HG03469 (cell line): ENCODE results near the gene CDH23.

Experiments used
- ATAC-seq: cut with Tn5 transposase; IDR thresholded peaks from one replicate; pipeline ENCODE4 v1.9.1; 2021; ENCODE audit warnings: mild to moderate bottlenecking, moderate library complexity, moderate number of reproducible peaks; ENCODE audit not compliant: unreplicated experiment

CDH23 gene

DNA sequence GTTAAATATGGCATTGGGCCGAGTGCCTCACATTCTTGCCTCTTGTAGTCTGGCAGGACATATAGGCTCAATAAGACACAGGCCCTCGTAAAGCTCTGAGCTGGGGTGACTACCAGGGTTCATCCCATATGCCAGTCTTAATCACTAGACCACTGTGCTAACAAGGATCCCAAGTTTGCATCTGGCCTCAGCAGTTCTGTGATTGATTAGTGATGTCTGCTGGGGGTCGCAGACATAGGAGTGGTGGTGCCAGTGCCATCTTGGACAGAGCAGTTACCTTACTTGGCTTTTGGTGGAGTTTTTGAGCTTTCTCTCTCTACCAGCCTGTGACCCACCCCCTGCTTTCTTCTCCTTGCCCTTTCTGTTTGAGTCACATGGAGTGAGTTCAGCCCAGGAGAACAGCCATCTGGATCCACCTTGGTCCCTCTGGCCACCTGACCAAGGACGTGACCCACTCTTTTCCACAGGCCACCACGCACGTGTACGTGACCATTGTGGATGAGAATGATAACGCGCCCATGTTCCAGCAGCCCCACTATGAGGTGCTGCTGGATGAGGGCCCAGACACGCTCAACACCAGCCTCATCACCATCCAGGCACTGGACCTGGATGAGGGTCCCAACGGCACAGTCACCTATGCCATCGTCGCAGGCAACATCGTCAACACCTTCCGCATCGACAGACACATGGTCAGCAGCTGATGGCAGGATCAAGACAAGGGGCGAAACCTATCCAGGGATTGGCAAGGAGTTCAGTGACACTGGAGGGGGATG is 380.7 kb downstream of the CDH23 start:
- ATAC-seq = no peak

DNA sequence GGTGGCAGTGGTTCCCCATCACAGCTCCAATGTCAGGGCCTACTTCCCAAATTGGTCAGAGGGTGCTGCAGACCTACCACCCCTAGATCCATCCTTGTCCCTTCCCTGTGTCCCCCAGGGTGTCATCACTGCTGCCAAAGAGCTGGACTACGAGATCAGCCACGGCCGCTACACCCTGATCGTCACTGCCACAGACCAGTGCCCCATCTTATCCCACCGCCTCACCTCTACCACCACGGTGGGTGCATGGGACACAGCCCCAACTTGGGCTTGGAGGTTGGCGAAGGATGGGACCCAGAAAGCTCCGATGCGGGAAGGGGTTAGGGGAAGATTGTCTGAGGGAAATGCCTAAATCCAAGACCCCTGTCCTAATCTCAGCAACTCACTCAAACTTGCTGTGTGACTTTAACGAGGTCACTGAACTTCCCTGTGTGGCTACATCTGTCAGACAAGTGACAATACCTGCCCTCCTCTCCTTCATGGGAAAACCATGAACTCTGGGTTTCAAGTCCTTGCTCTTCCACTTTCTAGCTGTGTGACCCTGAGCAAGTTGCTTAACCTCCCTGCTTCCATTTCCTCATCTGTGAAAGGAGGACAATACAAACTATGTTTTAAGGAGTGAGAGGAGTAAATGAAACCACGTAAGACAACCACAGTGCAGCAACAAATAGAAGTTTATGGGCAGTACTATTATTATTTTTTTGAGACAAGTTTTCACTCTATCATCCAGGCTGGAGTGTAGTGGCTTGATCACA is 381.5 kb downstream of the CDH23 start:
- ATAC-seq = no peak

DNA sequence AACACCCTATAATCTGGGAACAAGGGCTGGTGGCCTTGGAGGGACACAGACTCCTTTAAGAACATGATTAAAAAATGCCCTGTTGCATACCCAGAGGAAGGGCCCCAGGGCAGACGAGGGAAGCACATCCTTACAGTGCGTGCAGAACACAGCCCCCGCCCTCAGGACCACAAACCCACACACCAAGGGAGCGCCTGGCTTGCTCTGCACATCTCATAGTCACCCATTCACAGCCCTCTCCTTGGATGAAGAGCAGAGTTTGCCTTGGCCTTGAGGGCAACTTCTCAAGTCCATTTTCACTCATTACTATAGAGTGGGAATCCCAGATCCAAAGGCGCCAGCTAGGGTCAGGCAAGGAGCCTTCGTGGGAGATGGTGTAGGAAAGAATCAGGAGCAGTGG is 382.9 kb downstream of the CDH23 start:
- no peak for ATAC-seq

DNA sequence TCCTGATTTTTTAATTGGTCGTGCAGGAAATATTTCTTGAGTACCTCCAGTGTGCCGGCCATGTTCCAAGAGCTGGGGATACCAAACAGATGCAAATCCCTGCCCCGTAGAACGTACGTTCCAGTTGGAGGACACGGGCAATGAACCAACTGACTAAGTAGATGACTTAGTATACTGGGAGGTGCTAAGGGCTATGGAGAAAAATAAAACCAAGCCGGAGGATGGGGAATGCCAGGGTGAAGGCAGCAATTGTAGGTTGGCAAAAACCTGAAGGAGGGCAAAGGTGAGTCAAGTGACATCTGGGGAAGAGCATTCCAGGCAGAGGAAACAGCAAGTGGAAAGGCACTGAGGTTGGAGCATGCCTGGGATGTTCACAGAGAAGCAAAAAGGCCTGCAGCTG is 383.4 kb downstream of the CDH23 start:
- ATAC-seq = no peak

DNA sequence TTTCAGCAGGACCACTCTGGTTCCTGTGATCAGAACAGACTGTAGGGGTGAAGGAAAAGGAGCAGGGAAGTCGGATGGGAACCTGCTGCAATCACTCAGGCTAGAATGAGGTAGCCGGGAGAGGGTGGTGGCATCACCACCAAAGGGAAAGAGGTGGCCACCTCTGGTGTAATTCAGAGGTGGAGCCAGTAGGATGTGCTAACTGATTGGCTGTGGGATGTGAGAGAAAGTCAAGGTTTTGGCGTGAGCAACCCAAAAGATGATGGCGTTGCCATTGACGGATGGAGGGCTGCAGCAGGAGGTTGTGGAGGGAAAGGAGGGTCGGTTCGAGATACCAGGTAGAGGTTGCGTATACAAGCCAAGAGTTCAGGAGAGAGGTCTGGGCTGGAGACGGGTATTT is 384.0 kb downstream of the CDH23 start:
- ATAC-seq = no peak

DNA sequence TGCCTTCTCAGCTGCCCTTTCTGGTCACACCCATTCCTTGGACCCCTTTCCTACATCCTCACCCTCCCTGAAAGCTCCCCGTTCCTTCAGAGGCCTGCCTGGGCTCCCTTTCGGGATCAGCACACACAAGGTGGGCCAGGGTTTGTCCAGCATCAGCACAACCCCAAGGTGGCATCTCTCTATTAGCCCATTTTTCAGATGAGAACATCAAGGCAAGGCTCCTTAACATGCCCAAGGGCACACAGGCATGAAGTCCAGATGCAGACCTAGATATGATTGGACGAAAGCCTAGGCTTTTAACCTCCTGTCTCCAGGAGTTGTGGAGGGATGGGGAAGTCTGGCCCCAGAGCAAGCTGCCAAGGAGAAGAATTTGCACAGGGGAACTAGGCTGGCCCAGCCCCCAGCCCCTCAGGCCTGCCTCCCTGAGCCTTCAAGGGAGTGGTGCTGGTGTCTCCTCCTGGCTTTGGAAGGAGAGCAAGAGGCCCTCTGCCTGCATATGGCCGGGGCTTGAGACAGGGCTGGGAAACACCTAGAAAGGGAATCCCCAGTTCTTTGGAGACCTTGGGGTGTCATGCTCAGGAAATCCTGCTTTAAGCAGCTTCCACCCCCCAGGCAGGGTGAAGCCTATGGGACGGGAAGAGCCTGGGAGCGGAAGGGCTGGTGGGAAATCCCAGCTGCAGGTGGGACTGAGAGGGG is 385.6 kb downstream of the CDH23 start:
- no peak for ATAC-seq

DNA sequence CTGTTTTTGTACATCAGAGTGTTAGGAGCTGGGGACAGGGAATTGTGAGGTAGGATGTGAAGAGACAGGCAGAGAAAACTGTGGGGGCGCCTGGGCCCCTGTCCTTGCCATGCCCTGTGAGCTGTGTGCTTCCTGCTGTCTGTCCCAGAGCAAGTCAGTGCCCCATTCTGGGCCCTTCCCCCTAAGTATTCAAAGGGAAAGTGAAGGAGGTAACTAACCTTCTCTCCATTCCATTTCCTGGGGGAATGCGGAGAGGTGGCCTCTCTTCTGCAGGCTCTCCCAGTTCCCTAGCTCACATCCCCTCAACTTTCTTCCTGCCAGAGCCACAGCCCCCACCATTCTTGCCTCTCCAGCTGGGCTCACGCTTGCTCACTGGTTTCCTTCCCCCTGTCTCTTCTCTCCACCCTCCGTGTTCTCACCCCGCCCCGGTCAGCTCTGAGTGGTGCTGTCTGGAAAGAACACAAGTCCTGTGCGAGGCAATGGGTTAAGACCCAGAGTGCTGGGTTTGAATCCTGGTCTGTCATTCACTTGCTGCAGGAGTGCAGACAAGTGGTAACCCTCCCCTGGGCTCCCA is 386.3 kb downstream of the CDH23 start:
- no peak for ATAC-seq

DNA sequence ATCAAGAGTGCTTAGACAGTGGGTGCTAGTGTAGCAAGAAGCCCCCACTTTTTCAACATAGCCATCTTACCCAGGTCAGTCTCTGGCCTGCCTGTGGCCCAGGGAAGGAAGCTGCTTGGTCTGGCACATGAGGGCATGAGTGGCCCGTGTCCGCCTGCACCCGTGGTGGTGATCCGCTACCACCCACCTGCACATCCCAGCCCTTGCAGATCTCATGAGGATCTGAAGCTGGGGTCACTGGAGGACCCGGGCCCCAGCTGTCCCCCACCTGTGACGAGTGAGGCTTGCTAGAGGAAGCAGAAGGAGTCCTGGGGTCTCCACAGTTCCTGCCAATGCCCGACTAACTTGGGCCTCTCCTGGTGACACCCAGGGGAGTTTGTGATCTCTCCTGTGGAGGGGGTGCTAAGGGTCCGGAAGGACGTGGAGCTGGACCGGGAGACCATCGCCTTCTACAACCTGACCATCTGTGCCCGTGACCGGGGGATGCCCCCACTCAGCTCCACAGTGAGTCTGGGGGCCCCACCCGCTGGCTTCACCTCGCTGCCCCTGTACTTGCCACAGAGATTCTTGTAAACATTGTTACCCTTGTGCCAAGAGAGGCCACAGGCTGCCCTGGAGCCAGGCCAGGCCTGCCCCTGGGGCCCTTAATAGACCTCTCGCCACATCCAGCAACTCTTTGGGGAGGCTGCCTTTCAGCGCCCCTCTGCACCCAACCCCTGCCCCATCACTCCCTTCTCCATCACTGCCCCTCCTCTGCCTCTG is 387.4 kb downstream of the CDH23 start:
- ATAC-seq = no peak

DNA sequence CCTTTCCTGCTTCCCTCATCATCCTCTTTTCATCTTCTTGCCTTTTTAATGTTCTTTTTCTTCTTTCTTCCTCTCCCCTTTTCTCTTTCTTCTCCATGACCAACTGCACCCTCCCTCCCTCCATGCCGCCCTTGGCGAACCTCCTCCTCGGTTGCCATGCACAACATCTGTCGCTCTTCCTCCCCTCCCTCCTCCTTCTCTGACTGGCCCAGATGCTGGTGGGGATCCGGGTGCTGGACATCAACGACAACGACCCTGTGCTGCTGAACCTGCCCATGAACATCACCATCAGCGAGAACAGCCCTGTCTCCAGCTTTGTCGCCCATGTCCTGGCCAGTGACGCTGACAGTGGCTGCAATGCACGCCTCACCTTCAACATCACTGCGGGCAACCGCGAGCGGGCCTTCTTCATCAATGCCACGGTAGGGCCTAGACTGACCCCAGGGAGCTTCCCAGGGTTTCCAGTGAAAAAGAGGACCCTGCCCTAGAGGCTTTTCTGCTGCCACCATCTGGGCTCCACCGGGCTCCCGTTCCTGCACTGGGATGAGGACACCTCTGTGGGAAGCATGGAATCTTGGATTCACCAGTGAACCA is 388.1 kb downstream of the CDH23 start:
- ATAC-seq = no peak

DNA sequence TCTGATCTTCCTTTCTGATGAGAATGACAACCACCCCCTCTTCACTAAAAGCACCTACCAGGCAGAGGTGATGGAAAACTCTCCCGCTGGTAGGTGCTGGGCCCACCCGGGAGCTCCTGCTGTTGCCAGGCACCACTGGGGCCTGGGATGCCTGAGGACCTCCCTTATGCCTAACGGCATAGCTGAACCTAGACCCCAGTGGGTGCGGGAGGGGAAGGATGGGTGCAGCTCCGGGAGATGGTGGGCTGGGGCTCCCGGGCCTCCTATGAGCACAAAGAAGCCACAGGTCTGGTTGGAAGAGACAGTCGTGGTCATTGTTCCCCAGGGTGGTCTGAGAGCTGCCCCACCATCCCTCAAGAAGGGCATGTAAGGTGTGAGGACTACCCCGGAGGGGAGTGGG is 392.2 kb downstream of the CDH23 start:
- no peak for ATAC-seq

DNA sequence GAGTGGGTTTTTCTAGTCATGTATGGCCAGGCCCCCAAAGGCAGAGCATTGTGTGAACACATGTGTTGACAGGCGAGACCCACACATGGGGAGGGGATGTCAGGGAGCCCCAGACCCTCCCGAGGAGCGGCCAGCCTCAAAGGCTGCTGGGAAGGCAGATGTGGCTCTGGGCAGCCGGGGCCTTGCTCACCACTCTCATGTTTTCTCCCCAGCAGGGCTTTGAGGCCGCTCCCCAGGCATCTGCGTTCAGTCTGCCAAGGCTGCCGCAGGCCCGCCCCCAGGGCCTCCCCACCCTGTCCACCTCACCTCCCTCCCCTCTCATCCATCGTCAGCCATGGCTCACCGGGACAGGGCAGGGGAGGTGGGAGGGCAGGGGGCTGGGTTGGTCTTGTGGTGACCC is 393.2 kb downstream of the CDH23 start:
- no peak for ATAC-seq

DNA sequence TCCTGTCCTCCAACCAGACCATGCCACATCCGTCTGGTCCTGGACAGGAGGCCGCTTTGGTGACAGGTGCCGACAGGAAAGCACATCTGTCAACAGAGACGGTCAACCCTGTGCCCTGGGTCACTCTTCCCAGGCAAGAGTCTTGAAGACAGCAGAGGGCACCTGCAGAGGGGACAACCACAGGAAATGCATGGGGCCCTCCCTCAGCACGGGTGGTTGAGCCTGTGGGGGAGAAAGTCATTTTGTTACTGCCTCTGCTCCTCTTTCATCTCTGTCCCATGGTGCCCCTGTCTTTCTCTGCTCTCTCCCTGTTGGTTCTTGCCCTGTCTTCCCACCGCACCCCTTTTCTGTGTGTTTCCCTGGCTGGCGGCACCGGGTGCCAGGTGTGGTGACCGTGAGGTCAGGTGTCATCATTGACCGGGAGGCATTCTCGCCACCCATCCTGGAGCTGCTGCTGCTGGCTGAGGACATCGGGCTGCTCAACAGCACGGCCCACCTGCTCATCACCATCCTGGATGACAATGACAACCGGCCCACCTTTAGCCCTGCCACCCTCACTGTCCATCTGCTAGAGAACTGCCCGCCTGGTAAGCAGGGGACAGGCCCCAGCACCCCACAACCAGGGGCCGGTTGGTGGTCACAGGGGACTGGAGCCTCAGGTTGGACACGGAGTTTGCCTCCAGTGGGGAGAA is 394.2 kb downstream of the CDH23 start:
- ATAC-seq = no peak

DNA sequence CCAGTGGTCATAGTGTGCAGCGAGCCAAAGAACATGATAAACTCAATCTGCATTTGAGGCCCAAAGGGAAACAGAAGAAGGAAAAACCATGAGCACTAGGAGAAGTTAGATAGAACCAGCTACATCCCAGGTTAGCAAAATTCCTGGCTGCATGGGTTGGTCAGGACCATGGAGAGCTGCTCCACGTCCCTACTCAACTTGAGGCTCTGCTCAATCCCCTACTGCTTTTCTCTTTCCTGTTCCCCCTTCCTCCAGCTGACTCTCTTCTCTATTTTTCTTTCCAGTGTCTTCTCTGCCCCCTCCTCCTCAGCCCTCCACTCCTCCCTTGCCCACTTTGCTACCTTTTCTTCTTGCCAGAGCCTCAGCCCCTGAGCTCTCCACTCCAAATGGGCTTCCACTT is 398.5 kb downstream of the CDH23 start:
- no peak for ATAC-seq

DNA sequence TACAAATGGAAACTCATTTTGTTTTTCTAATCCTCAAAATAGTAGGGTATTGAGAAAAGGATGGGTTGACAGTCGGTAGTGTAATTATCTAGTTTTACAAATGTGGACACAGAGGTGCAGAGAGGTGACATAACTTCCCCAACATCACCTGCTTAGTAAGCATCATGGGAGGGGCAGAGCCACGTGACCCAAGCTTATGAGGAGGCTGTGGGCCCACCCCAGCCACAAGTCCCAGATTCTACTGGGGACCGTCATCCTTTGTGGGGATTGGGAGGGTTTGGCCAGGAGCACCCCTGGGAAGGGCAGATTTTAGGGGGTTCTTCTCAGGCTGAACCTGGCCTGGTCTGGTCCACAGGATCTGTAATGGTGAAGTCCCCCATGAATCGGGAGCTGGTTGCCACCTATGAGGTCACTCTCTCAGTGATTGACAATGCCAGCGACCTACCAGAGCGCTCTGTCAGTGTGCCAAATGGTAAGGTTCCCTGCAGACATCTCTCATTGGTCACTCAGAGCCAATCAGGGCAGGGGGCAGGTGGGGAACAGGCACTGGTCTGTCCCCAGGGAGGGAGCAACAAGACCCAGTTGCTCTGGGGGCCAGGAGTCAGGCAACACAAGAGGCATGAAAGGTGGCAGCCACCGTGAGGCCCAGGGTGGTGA is 400.2 kb downstream of the CDH23 start:
- ATAC-seq = no peak

DNA sequence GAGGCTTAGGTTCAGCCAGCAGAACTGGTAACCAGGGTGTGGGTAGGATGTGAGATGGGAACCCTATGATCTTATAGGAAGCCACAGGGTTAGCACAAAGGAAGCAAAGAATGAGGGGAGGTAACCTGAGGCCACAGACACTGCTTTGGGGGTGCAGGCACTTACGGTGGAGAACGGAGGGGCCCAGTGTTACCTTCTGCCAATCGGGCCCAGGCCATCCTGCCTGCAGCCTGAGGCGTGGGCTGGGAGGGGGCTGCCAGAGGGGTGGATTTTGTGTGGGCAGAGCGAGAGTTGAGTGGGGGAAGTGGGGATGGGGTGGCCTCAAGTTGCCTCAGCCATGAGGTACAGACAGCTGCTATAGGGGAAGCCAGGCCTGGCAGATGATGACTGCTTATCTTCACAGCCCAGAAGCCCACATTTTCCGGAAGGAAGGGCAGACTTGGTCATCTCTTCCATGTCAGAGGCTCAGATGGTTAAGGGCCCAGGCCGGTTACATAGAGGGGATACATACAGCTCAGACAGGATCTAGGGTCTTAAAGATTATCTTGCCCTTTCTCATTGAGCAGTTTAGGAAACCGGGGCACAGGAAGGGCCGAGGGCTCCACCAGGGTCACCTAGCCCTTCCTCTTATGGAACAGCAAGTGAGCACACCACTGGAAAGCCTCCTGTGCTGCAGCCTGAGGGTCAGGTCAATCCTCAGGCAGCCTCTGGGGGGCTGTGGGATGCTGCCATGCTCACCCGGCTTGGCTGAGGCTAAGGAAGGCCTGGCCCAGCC is 401.0 kb downstream of the CDH23 start:
- ATAC-seq = no peak

DNA sequence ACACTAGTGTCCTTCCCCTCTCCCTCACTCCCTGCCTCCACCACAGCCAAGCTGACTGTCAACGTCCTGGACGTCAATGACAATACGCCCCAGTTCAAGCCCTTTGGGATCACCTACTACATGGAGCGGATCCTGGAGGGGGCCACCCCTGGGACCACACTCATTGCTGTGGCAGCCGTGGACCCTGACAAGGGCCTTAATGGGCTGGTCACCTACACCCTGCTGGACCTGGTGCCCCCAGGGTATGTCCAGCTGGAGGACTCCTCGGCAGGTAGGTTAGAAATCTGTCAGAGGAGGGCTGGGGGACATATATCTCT is 401.5 kb downstream of the CDH23 start:
- ATAC-seq = no peak

DNA sequence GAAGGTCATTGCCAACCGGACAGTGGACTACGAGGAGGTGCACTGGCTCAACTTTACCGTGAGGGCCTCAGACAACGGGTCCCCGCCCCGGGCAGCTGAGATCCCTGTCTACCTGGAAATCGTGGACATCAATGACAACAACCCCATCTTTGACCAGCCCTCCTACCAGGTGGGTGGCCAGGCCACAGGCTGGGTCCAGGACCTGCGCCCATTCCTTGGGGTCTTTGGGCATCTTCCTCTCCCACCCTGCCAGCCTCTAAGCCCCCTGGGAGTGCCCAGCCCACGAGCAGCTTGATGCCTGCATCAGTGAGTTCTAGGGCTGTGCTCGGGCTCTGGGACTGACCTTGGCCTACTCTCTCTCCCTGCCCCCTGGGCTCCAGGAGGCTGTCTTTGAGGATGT is 402.4 kb downstream of the CDH23 start:
- ATAC-seq = no peak

DNA sequence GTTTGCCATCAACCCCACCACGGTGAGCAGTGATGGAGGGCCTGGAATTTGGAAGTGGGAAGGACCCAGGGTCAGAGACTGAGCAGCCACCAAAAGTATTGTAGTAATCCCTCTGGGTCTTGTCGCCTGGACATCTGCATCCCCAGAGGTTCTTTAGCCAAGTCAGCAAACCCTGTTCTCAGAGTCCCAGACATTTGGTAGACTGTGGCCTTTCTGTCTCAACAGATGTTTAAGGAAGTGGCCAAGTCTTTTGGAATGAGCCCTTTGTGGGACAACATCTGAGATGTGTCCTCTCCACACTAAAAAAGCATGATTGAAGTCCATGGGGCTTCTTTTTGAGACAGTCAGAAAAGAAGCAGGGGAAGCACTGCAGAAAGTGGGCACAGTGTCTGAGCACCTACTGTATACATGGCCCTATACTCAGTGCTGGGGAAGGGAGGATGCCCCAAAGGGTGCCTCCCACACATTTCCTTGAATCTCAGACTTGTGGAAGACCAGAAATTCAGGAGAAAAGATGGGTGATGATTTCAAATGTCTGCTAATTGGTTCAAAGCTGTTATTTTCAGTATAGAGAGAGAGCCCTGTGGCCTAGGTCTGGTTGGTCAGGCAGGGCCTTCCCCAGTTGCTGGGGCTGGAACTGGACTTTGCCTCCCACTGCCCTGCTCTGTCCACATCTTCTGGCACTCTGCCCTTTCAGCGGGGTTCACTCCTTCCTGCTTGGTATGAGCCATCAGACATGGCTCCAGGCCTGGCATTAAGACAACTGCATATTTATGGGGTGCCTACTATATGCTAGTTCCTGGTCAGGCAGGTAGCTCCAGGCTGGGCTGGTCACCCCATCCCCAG is 403.1 kb downstream of the CDH23 start:
- no peak for ATAC-seq
